Type B pancreatic cell (in vitro differentiated cells): ENCODE results near the gene EGFL6. TPM values are rescaled to one million over a fixed set of nuclear protein-coding genes. Genes with fewer than 3 reads are reported as not detected.
"Not testable (repeated sequence)": the region's sequence is repeated elsewhere in the genome, so short reads cannot be mapped to it uniquely, and the experiment has no call there.

Experiments used
- DNase-seq: peaks from one replicate; pipeline ENCODE4 v3.0.0; 2021; ENCODE audit warnings: mixed read lengths; ENCODE audit not compliant: unreplicated experiment; ENCODE audit errors: extremely low spot score
- H3K27ac Mint-ChIP-seq: 2 replicates; pipeline ENCODE4 v1.8.0; 2021; ENCODE audit warnings: mild to moderate bottlenecking, mixed read lengths
- H3K27me3 Mint-ChIP-seq: 2 replicates; pipeline ENCODE4 v1.8.0; 2021; ENCODE audit warnings: mixed read lengths
- H3K36me3 Mint-ChIP-seq: 2 replicates; pipeline ENCODE4 v1.8.0; 2021; ENCODE audit warnings: mixed read lengths
- H3K4me1 Mint-ChIP-seq: one replicate; pipeline ENCODE4 v1.8.0; 2021; ENCODE audit warnings: mixed read lengths; ENCODE audit not compliant: unreplicated experiment
- H3K4me3 Mint-ChIP-seq: 2 replicates; pipeline ENCODE4 v1.8.0; 2021; ENCODE audit warnings: mild to moderate bottlenecking, mixed read lengths
- H3K9me3 Mint-ChIP-seq: 2 replicates; pipeline ENCODE4 v1.8.0; 2021; ENCODE audit warnings: mixed read lengths
- CTCF ChIP-seq: fragments of 200-600 bp; sonication (generic); conservative IDR thresholded peaks from 2 replicates; pipeline ENCODE4 v1.5.0; 2021; ENCODE audit warnings: antibody characterized with exemption, mild to moderate bottlenecking
- total RNA-seq: library from RNA; stranded (reverse); gene quantifications from 2 replicates; pipeline ENCODE4 v1.2.1, GENCODE V29; 2021; ENCODE audit warnings: low replicate concordance

EGFL6 gene
- total RNA-seq, 1 donor from 2014 or later, result 4.5 TPM

- Mint-ChIP-seq H3K27ac (peak overlapping the region; percentile 50), H3K4me3 (no peak overlapping the region)
- TF ChIP-seq CTCF, result no peak
Measured at GRCh38 chrX:13627306-13627705, 57.9 kb downstream of the EGFL6 start.

GRCh38 chrX:13637224-13637623 lies 67.8 kb downstream of the EGFL6 start:
- not testable (repeated sequence) for H3K36me3 Mint-ChIP-seq, H3K4me3 Mint-ChIP-seq, DNase-seq, H3K4me1 Mint-ChIP-seq, H3K9me3 Mint-ChIP-seq, H3K27me3 Mint-ChIP-seq, H3K27ac Mint-ChIP-seq

More at GRCh38 chrX:13627306-13627705, 57.9 kb downstream of the EGFL6 start:
- Mint-ChIP-seq H3K9me3 (no peaks in the 10 kb centered on the region), H3K27me3 (no peaks in the 10 kb centered on the region), H3K4me1 (no peaks in the 10 kb centered on the region), H3K36me3 (no peaks in the 10 kb centered on the region)
- DNase-seq, result no peak

GRCh38 chrX:13638021-13638420 lies 68.6 kb downstream of the EGFL6 start:
- no peak overlapping the region for H3K27ac Mint-ChIP-seq
- DNase-seq, result no peak
- H3K9me3 Mint-ChIP-seq, result peaks cover 8% of the 10 kb centered on the region
- no peaks in the 10 kb centered on the region for H3K4me1 Mint-ChIP-seq
- no peak for TF ChIP-seq CTCF
- no peak overlapping the region for H3K4me3 Mint-ChIP-seq
- H3K36me3 Mint-ChIP-seq, result no peaks in the 10 kb centered on the region
- no peaks in the 10 kb centered on the region for H3K27me3 Mint-ChIP-seq

- Mint-ChIP-seq H3K4me3 (no peak overlapping the region), H3K4me1 (no peaks in the 10 kb centered on the region), H3K36me3 (no peaks in the 10 kb centered on the region), H3K9me3 (peaks cover 8% of the 10 kb centered on the region), H3K27me3 (no peaks in the 10 kb centered on the region), H3K27ac (peak overlapping the region; percentile 5)
- DNase-seq, result no peak
- TF ChIP-seq CTCF, result no peak
Measured at GRCh38 chrX:13638826-13639225, 69.4 kb downstream of the EGFL6 start.

- not testable (repeated sequence) for H3K9me3 Mint-ChIP-seq, H3K27ac Mint-ChIP-seq, H3K36me3 Mint-ChIP-seq, H3K27me3 Mint-ChIP-seq, H3K4me3 Mint-ChIP-seq, H3K4me1 Mint-ChIP-seq, DNase-seq
Measured at GRCh38 chrX:13641684-13642083, 72.3 kb downstream of the EGFL6 start.

GRCh38 chrX:13645464-13646153 lies 76.2 kb downstream of the EGFL6 start:
- H3K36me3 Mint-ChIP-seq, result peaks cover 4% of the 10 kb centered on the region
- peaks cover 12% of the 10 kb centered on the region for H3K4me1 Mint-ChIP-seq
- no peaks in the 10 kb centered on the region for H3K27me3 Mint-ChIP-seq
- peaks cover 8% of the 10 kb centered on the region for H3K9me3 Mint-ChIP-seq
- H3K4me3 Mint-ChIP-seq, result no peak overlapping the region
- DNase-seq, result no peak
- no peak overlapping the region for H3K27ac Mint-ChIP-seq
- TF ChIP-seq CTCF, result no peak
